SK-N-SH treated with all-trans-retinoic acid at 6 μM for 48 hours (cell line): Measurements from ENCODE around the gene ILF3.

ENCODE experiments used
- ATAC-seq: fragments of 200-7000 bp; cut with Tn5 transposase; 3 replicates; pipeline ENCODE4 v1.9.1; 2020; ENCODE audit warnings: mild to moderate bottlenecking, moderate library complexity
- ARNTL ChIP-seq: fragments of 450-650 bp; formaldehyde crosslinking; IDR thresholded peaks from 2 replicates; pipeline ENCODE4 v1.5.0; 2020; ENCODE audit warnings: low read depth, mild to moderate bottlenecking, moderate library complexity, borderline replicate concordance
- CSDC2 ChIP-seq: fragments of 250-450 bp; sonication (Bioruptor Pico); IDR thresholded peaks from 2 replicates; pipeline ENCODE4 v1.5.0; 2020; ENCODE audit warnings: mild to moderate bottlenecking, moderate library complexity
- CSRNP3 ChIP-seq: fragments of 250-450 bp; sonication (Bioruptor Pico); IDR thresholded peaks from 2 replicates; pipeline ENCODE4 v1.5.1; 2021; ENCODE audit warnings: mild to moderate bottlenecking, moderate library complexity
- ESRRG ChIP-seq: fragments of 250-450 bp; sonication (Bioruptor Pico); IDR thresholded peaks from 2 replicates; pipeline ENCODE4 v1.6.1; 2021; ENCODE audit warnings: mild to moderate bottlenecking
- GLIS3 ChIP-seq: fragments of 250-450 bp; sonication (Bioruptor Pico); IDR thresholded peaks from 2 replicates; pipeline ENCODE4 v1.5.0; 2020; ENCODE audit warnings: mild to moderate bottlenecking, moderate library complexity
- ISL1 ChIP-seq: fragments of 250-450 bp; sonication (Bioruptor Pico); IDR thresholded peaks from 2 replicates; pipeline ENCODE4 v2.1.2; 2022; ENCODE audit warnings: mild to moderate bottlenecking, moderate library complexity
- OSR1 ChIP-seq: fragments of 250-450 bp; sonication (Bioruptor Pico); IDR thresholded peaks from 2 replicates; pipeline ENCODE4 v1.8.0; 2022; ENCODE audit warnings: moderate library complexity, mild to moderate bottlenecking, inconsistent platforms
- PATZ1 ChIP-seq: fragments of 250-450 bp; sonication (Bioruptor Pico); IDR thresholded peaks from 2 replicates; pipeline ENCODE4 v1.8.0; 2020; ENCODE audit warnings: mild to moderate bottlenecking, moderate library complexity, borderline replicate concordance
- PPARA ChIP-seq: fragments of 250-450 bp; sonication (Bioruptor Pico); IDR thresholded peaks from 2 replicates; pipeline ENCODE4 v1.5.0; 2020; ENCODE audit warnings: mild to moderate bottlenecking, borderline replicate concordance
- RARB ChIP-seq: fragments of 250-450 bp; sonication (Bioruptor Pico); IDR thresholded peaks from 2 replicates; pipeline ENCODE4 v1.8.0; 2021; ENCODE audit warnings: mild to moderate bottlenecking, moderate library complexity
- SNAI2 ChIP-seq: fragments of 250-450 bp; sonication (Bioruptor Pico); IDR thresholded peaks from 2 replicates; pipeline ENCODE4 v1.5.0; 2020; ENCODE audit warnings: mild to moderate bottlenecking, moderate library complexity
- TCF4 ChIP-seq: fragments of 250-450 bp; sonication (Bioruptor Pico); IDR thresholded peaks from 2 replicates; pipeline ENCODE4 v1.8.0; 2021; ENCODE audit warnings: mild to moderate bottlenecking, moderate library complexity, borderline replicate concordance
- TOX ChIP-seq: fragments of 250-450 bp; sonication (Bioruptor Pico); IDR thresholded peaks from 2 replicates; pipeline ENCODE4 v1.8.0; 2021; ENCODE audit warnings: mild to moderate bottlenecking, moderate library complexity, borderline replicate concordance
- ZC3H10 ChIP-seq: fragments of 250-450 bp; sonication (Bioruptor Pico); IDR thresholded peaks from 2 replicates; pipeline ENCODE4 v1.5.1; 2021; ENCODE audit warnings: mild to moderate bottlenecking, moderate library complexity
- ZFP3 ChIP-seq: fragments of 250-450 bp; sonication (Bioruptor Pico); IDR thresholded peaks from 2 replicates; pipeline ENCODE4 v1.5.0; 2020; ENCODE audit warnings: mild to moderate bottlenecking, moderate library complexity
- ZNF565 ChIP-seq: fragments of 450-650 bp; formaldehyde crosslinking; conservative IDR thresholded peaks from 2 replicates; pipeline ENCODE4 v1.5.0; 2020; ENCODE audit warnings: low read depth, mild to moderate bottlenecking, moderate library complexity
- ZNF70 ChIP-seq: fragments of 450-650 bp; formaldehyde crosslinking; IDR thresholded peaks from 2 replicates; pipeline ENCODE4 v1.5.0; 2020; ENCODE audit warnings: mild to moderate bottlenecking, moderate library complexity
- ZNF8 ChIP-seq: fragments of 450-650 bp; formaldehyde crosslinking; IDR thresholded peaks from 2 replicates; pipeline ENCODE4 v1.5.0; 2020; ENCODE audit warnings: mild to moderate bottlenecking, moderate library complexity
- TF ChIP-seq, protein P1 (sequence below): fragments of 250-450 bp; sonication (Bioruptor Pico); IDR thresholded peaks from 2 replicates; pipeline ENCODE4 v1.5.1; 2020; ENCODE audit warnings: low read depth, mild to moderate bottlenecking, moderate library complexity

The ILF3 gene

DNA sequence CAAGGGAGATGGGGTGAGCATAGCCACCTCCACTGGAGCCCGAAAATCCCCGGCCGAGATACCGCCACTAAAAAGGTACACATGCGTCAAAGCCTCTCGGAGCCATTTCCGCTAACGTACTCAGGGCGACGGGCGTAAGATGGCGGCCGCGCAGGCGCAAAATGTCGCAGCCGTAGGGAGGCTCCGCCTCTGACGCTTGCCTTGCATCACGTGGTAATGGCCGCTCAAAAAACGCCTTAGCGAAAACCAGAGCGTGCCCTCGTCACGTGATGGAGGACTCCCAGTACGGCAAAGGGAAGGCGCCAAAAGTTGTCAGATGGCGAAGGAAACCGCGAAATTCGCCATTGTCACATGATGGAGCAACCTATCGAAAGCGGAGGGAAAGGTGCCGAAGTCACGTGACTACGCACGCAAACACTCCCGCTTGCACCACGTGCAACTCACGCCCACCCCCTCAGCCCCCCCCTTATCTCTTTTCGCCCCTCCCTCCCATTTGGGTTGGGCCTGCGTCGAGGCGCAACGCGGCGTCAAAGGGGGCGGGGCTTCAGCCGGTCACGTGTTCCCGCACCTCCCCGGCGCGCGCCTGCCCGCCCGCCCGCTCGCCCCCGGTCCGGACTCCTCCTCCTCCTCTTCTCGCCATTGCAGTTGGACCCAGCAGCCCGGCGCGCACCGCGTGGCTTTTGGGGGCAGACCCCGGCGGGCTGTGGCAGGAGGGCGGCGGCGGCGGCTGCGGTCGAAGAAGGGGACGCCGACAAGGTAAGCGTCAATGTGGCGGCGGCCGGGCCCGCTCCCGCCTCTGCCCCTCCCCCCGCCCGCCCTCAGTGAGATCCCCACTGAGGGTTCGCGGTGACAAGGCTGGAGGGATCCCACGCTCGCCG, at the start of gene ILF3:
ILF3 (plus strand) TSS at position 615 of the 878 bp plus-strand sequence. CDS start 16,260 bp downstream, outside the sequence.
- ATAC-seq, result peak; percentile 86
- TF ChIP-seq ZNF8 (CRISPR knock-in tag) (no peak), ARNTL (CRISPR knock-in tag) (0 out of 2 replicates have a peak, but pooled peaks have one; percentile 23), ZFP3 (CRISPR knock-in tag) (no peak), ESRRG (CRISPR knock-in tag) (no peak), OSR1 (no peak), TOX (CRISPR knock-in tag) (no peak), GLIS3 (CRISPR knock-in tag) (0 out of 2 replicates have a peak, but pooled peaks have one; percentile 44), CSRNP3 (CRISPR knock-in tag) (no peak), ZNF565 (CRISPR knock-in tag) (no peak; the same call in 1 of the 2 replicates), ISL1 (CRISPR knock-in tag) (no peak), ZC3H10 (no peak), ZNF70 (no peak)
- TF ChIP-seq, protein P1, sequence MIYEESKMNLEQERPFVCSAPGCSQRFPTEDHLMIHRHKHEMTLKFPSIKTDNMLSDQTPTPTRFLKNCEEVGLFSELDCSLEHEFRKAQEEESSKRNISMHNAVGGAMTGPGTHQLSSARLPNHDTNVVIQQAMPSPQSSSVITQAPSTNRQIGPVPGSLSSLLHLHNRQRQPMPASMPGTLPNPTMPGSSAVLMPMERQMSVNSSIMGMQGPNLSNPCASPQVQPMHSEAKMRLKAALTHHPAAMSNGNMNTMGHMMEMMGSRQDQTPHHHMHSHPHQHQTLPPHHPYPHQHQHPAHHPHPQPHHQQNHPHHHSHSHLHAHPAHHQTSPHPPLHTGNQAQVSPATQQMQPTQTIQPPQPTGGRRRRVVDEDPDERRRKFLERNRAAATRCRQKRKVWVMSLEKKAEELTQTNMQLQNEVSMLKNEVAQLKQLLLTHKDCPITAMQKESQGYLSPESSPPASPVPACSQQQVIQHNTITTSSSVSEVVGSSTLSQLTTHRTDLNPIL, result no peak
- TF ChIP-seq, all 23 proteins: peak for 2

GRCh38 chr19:10604460-10604980, 49.6 kb upstream of the ILF3 start:
- TF ChIP-seq ISL1 (CRISPR knock-in tag) (no peak), CSRNP3 (CRISPR knock-in tag) (no peak), TOX (CRISPR knock-in tag) (no peak), CSDC2 (CRISPR knock-in tag) (no peak), GLIS3 (CRISPR knock-in tag) (no peak), SNAI2 (CRISPR knock-in tag) (no peak), ZNF70 (no peak), ZFP3 (CRISPR knock-in tag) (no peak), ZC3H10 (no peak), PPARA (CRISPR knock-in tag) (no peak), TCF4 (CRISPR knock-in tag) (no peak), PATZ1 (CRISPR knock-in tag) (no peak), ZNF565 (CRISPR knock-in tag) (no peak)
- TF ChIP-seq, protein P1, result no peak
- TF ChIP-seq, all 23 proteins: peak for 0
- ATAC-seq, result no peak

- TF ChIP-seq, protein P1, result no peak
- TF ChIP-seq CSRNP3 (CRISPR knock-in tag) (no peak), ZFP3 (CRISPR knock-in tag) (no peak), TCF4 (CRISPR knock-in tag) (no peak), RARB (no peak), SNAI2 (CRISPR knock-in tag) (no peak), TOX (CRISPR knock-in tag) (no peak)
- ATAC-seq, result no peak
Measured at GRCh38 chr19:10611907-10612306, 42.2 kb upstream of the ILF3 start.
